Stimulated activated CD8-positive, alpha-beta memory T cell treated with anti-CD3 and anti-CD28 coated beads, Interleukin-12 subunit alpha, Interleukin-12 subunit beta, amount 100 ng/mL, for 1 hour (primary cell): ENCODE data around the gene PRKAA1.

Experiments used
- DNase-seq: peaks from one replicate; pipeline ENCODE4 v3.0.0-alpha.2; 2020; ENCODE audit warnings: low read depth

PRKAA1 gene

DNA sequence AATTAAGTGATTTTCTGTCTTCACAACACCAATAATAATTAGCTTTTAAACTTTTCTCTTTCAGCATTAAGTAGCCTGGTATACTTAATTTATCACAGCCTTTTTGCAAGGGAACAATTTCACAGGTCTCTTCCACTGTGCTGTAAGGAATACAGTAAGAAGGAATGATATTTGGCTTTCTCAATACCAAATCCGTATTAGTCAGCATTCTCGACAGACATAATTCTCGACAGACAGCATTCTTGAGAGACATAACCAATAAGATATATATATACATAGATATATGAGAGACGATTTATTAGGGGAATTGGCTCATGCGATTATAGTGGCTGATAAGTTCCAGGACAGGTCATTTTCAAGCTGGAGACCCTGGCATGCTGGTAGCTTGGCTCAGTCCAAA, 18.0 kb downstream of the PRKAA1 start:
- no peak for DNase-seq

GRCh38 chr5:40779561-40779960, 18.6 kb downstream of the PRKAA1 start:
- DNase-seq, result no peak

GRCh38 chr5:40778133-40778532, 20.0 kb downstream of the PRKAA1 start:
- no peak for DNase-seq

DNA sequence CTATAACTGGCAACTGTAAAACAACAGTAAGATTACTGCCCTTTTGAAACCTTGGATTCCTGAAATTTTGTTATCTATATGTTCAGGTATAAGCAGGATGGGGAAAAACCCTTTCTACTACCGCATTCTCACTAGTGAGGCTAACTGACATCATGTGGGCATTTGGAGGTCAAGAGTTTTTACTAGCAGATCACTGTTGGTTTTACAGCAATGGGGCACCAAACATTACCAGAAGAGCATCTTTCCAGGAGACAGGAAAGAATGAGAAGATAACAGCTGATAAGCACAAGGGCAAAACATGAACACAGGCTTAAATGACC, 21.6 kb downstream of the PRKAA1 start:
- DNase-seq, result no peak

DNA sequence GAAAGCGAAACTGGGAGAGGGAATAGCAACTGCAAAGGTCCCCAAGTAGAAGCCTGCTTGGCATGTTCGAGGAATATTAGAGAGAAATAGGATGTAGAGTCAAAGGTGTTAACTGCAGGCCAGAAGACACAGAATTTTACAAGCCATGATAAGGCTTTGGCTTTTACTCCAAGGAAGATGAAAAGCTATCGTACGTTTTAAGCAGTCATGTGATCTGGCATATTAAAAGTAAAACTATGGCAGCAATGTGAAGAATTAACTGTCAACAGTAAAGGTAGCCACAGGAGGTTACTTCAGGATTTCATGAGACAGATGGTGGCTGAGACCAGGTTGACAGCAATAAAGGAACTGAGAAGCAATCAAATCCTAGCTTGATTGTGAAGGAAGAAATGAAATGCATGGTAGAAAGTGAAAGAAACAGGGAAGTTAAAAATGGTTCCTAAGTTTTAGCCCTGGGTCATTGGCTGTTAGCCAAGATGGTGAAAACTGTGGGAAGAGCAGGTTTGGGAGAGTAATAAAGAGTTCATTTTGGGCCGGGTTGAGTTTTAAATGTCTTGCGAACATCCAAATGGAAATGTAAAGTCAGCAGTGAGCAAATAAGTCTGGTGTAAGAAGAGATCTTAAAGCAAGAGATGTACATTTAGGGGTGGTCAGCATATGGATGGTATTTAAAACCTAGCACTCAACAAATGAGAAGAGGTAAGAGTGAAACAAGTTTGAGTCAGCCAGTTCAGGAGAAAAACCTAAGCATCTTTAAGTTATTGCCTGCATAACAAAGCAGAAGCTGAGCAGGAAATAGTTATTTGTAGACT, 22.1 kb downstream of the PRKAA1 start:
- no peak for DNase-seq

DNA sequence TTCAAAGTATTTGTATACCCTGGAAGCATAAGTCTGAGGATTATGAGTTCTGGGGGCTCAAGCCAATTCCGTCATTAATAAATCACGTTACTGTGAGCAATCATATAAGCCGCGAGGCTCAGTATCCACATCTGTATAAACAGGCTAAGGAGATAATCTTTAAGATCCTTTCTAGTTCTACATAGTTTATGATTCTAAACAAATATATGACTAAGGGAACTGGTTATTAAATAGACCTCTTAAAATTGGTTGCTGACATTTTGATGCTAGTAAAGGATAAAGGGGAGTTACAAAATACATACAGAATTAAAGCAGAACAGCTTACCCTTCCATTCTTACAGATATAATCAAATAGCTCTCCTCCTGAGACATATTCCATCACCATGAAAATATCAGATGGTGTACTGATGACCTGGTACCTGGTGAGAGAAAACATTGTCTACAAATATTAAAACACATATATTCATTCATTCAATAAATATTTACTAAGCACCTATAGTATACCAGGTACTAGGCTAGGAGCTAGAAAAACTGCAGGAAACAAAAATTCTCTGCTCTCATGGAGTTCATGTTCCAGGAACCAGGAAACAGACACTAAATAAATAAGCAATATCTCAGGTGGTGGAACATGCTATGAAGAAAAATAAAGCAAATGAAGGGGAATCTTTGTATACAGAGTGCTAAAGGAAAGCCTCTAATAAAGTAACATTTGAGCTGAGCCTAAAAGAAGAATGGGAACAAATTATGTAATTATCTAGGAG, 22.9 kb downstream of the PRKAA1 start:
- no peak for DNase-seq

DNA sequence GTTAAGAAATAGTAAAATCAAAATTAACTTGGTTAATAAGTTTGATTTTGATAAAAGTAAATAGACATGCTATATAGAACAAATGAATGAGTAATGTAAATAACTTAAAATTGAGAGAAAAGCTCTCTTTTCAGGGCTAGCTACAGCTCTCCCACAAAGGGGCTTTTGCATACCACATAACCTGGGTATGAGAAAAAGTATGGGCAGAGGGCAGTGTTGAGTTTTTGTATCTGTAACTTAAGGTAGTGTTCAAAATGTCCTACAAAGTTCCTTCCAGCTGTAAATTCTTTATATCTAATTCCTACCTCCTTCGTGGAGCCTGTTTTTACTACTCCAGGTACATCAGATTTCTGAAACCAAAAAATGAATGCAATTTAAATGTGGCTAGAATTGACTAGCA, 23.6 kb downstream of the PRKAA1 start:
- no peak for DNase-seq

DNA sequence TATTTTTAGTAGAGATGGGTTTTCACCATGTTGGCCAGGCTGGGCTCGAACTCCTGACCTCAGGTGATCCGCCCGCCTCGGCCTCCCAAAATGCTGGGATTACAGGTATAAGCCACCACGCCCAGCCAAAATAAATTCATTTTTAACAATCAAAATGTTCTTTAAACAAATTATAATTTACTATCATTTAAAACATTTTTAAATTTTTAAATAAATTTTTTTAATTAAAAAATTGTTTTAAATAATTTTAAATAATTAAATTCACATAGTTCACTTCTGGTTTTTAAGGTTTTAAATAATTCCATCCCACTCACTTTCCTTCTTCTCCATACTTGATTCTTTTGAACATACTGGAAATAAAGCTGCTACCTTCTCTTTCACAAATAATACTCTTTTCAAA, 27.4 kb downstream of the PRKAA1 start:
- DNase-seq, result no peak

DNA sequence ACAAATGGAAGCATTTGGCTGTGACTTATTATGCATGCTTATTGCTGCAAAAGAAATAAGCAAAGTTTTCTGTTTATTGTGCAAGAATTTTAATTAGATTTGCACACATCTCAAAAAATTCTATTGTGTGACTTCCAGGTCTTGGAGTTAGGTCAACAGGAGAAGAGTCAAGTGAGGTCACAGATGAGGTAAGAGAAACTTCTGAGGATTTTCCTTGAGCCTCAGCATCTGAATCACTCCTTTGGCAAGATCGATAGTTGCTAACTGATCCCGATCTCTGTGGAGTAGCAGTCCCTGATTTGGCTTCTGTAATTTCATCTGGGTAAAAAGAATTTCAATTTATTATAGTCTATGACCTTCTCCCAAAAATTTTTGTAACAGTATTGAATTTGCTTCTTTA, 35.5 kb downstream of the PRKAA1 start:
- DNase-seq, result no peak

- no peak for DNase-seq
These were observed 40.8 kb downstream of the PRKAA1 start for GRCh38 chr5:40757400-40757799.

DNA sequence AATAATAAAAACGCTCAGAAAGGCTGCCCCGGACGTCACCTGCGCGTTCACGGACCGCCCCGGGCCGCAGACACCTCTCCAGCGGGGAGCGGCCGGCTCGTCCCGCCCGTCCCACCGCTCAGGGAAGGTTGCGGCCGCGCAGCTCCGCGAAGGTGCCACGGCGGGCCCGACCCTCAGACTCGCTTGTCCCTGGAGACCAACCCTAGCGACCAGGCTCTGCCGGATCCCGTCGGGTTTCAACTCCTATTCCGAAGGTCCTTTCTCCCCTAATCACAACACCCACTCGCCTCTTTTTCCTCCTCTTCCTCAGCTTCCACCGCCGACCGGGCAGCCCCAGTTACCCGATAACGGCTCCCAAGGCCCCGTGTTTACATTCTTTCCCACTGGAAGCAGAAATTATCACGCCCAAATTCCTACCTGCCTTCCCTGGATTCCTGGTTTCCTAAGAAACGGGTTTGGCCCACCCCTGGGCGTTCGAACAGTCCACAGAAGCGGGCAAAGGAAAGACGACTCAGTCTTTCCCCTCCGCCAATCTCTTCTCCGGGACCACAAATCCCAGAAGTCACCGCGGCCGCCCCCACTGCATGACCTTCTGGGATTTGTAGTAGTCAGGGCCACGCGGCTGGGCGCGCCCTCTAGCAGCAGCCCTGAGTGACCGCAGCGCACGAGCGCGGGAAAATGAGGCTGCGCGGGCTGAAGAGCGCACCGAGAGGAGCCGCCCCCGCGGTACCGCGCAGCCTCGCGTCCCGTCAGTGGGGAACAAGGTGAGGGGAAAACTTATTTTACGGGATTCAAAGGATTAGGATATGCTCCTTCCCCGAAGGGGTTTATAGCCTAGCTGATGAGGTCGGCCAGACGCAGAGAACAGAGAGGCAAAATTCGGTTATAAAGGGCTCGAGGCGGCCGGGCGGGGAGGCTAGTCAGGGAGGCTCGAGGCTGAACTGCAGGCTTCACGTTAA, 42.5 kb downstream of the PRKAA1 start, which contains the start of gene TTC33:
Gene TTC33, minus strand, starts transcription at position 555 of the 959 bp plus-strand sequence. CDS start 8,943 bp downstream, outside the sequence.
- peak; percentile 89 for DNase-seq

DNA sequence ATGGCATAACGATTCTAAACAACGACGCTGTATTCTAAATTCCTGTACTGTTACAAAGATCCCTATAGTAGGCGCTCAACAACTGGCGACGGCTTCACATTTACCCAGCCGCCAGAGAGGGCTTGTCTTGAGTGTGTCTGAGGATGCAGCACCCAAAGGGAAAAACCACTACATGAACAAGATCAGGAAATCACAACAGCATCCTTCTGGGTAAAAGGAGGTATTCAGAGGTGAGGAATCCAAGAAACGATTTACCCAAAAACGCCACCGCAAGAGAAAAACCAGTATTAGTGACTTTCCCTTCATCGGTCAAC, 43.1 kb downstream of the PRKAA1 start:
- peak; percentile 40 for DNase-seq

- DNase-seq, result no peak
These were observed 43.6 kb downstream of the PRKAA1 start for GRCh38 chr5:40754381-40755092.

GRCh38 chr5:40746703-40747102, 51.5 kb downstream of the PRKAA1 start:
- DNase-seq, result no peak

DNA sequence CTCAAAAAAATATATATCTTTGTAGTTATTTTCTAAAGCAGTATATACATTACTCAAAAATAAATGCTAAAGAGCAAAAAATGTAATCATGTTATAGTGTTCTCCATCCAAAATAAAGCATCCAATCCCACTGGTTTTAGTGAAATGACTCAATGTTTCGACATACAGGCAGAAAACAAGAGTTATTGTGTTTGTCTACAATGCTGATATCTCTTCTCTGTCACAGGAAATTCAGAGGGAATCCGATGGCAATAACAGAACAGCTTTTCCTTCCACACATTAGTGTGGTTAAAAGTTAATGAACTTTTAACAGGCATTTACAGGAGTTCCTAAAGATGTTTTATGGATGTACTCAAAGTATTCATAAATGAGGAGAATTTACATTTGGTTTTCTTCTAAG, 54.4 kb downstream of the PRKAA1 start:
- no peak for DNase-seq

DNA sequence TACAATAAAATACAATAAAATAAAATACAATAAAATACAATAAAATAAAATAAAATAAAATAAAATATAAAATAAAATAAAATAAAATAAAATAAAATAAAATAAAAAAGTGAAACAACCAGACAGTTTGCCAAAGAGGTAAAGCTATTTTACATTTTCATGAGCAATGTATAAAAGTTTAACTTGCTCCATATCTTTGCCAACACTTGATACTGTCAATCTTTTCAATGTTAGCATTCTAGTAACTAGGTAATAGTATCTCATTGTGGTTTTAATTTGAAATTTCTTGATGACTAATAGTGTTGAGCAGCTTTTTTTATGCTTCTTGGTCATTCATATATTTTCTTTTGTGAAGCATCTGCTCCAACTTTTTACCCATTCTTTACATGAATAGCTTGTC, 59.7 kb downstream of the PRKAA1 start:
- no peak for DNase-seq

DNA sequence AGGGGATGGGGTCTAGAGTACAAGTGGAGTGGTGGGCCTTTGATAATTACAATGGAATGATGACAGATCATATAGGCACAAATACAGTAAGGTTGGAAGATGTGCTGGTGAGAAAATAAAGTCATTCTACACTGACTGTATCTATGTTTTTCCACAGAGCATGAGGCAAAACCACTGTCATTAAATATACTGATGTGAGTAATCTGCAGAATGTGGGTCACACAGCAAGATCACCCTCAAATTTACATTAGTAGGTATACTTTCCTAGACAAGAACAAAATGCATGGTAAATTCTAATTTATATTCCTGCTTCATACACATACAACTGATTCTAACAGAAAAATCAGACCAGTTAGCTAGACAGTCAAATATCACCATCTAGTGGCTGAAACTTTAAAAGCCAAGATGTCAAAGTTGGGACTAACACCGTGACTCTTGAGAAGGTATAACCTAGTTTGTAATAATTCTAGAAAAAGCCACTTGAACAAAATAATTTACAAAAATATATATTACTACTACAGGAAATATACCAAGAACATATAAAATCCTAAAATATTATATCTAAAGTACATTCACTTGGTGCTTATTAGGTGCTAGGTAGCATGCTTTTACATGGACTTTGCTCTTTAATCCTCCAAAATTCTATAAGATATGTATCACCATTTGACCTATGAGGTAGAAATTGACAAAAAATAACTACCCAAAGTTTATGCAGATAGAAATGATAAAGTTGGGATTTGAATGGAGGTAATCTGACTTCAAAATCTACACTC, 61.9 kb downstream of the PRKAA1 start:
- no peak for DNase-seq

GRCh38 chr5:40735609-40736008, 62.6 kb downstream of the PRKAA1 start:
- DNase-seq, result no peak

DNA sequence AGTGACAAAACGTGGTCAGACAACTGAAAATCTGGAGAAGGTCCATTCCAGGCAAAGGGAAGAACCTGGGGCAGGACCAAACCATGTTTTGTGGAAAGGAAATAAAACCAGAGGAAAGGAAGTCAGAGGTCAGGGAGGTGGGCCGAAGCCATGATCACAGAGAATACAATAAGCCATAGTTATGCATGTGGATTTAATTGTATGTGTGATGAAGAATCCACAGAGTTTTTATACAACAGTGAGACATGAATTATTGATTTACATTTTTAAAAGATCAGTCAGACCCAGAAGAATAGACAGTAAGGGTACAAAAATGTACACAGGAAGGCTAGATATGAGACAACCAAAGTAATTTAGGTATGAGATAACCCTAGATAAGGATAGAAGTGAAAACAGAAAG, 63.2 kb downstream of the PRKAA1 start:
- DNase-seq, result no peak

DNA sequence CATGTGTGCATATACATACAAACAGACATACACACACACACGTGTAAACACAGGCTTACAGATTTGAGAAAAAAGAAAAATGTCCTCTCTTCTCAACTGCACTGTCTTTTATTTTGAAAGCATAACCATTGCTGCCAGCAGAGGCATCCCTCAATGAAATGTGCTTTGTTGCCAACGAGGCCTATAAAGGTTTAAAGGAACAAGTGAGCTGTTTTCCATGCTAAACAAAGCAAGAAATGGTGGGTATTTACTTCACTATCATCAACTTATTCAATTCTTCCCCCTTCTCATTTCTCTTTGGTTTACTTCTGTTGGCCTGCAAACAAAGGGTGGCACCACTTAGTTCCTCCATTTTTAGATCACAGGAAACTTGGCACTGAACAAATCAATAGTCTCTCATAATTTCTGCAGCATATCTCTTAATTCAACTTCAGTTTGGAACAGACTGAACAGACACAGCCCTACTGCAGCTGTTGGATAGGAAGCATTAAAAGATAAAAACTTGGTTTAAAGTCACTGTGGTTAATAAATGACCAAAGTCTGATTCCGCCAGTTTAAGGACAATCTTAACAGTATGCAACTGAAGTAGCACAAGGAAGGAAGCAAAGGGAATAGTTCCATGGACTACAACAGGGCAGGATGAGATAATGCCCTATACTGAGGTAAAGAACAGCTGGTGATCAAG, 64.2 kb downstream of the PRKAA1 start:
- DNase-seq, result no peak

- no peak for DNase-seq
These were observed 64.7 kb downstream of the PRKAA1 start for GRCh38 chr5:40733434-40733833.
